Tongue (tissue), 2 donors: ENCODE data around the gene NUP62. TPM values are rescaled to one million over a fixed set of nuclear protein-coding genes. Genes with fewer than 3 reads are reported as not detected.
A peak's percentile ranks its signal among the peaks of the same experiment; 100 is the strongest.

Experiments used
- DNase-seq: peaks from one replicate; pipeline ENCODE4 v3.0.0-alpha.2; 2015
- total RNA-seq: library from RNA; depleted of rRNA; stranded (reverse); fragments of >200 nt; gene quantifications from one replicate; pipeline ENCODE4 v1.2.3, GENCODE V29; 2014

Gene NUP62
- total RNA-seq, 1 donor from 2014 or later = 33.1 TPM

GRCh38 chr19:49880162-49880869 lies 49.0 kb downstream of the NUP62 start:
- no peak for DNase-seq

- no peak for DNase-seq
Measured at GRCh38 chr19:49879243-49879963, 49.9 kb downstream of the NUP62 start.

- no peak for DNase-seq
Measured at GRCh38 chr19:49878744-49879070, 50.6 kb downstream of the NUP62 start.

- DNase-seq = peak; percentile 99
Measured at GRCh38 chr19:49877879-49878743, 51.2 kb downstream of the NUP62 start.

- peak; percentile 100 for DNase-seq
Measured at GRCh38 chr19:49877020-49877878, 52.1 kb downstream of the NUP62 start, which contains the start of the genes AKT1S1 and TBC1D17. Gene AKT1S1 (minus strand): TSS chr19:49877355. CDS start chr19:49873295, 4,060 bp downstream. Gene TBC1D17 (plus strand): TSS chr19:49877702. CDS start chr19:49877724, 22 bp downstream.

- peak; percentile 100 for DNase-seq
Measured at GRCh38 chr19:49876422-49877019, 52.8 kb downstream of the NUP62 start.

GRCh38 chr19:49875857-49876421 lies 53.4 kb downstream of the NUP62 start:
- peak; percentile 83 for DNase-seq

GRCh38 chr19:49875177-49875576 lies 54.1 kb downstream of the NUP62 start:
- DNase-seq = no peak

GRCh38 chr19:49874503-49875157 lies 54.7 kb downstream of the NUP62 start:
- DNase-seq = no peak

- DNase-seq = no peak
Measured at GRCh38 chr19:49873834-49874233, 55.5 kb downstream of the NUP62 start.

- DNase-seq = no peak
Measured at GRCh38 chr19:49873129-49873521, 56.2 kb downstream of the NUP62 start.

GRCh38 chr19:49872245-49873128 lies 56.8 kb downstream of the NUP62 start:
- no peak for DNase-seq

GRCh38 chr19:49871349-49871985 lies 57.8 kb downstream of the NUP62 start:
- no peak for DNase-seq

GRCh38 chr19:49870309-49870901 lies 58.9 kb downstream of the NUP62 start:
- no peak for DNase-seq

- peak; percentile 100 for DNase-seq
Measured at GRCh38 chr19:49869484-49870308, 59.6 kb downstream of the NUP62 start.

- no peak for DNase-seq
Measured at GRCh38 chr19:49869009-49869483, 60.3 kb downstream of the NUP62 start.
